HG02798 (cell line): Measurements from ENCODE around the gene DPP7.

ENCODE experiments used
- ATAC-seq: cut with Tn5 transposase; IDR thresholded peaks from one replicate; pipeline ENCODE4 v1.9.1; 2021; ENCODE audit warnings: mild to moderate bottlenecking; ENCODE audit not compliant: unreplicated experiment, poor library complexity

DPP7 gene

DNA sequence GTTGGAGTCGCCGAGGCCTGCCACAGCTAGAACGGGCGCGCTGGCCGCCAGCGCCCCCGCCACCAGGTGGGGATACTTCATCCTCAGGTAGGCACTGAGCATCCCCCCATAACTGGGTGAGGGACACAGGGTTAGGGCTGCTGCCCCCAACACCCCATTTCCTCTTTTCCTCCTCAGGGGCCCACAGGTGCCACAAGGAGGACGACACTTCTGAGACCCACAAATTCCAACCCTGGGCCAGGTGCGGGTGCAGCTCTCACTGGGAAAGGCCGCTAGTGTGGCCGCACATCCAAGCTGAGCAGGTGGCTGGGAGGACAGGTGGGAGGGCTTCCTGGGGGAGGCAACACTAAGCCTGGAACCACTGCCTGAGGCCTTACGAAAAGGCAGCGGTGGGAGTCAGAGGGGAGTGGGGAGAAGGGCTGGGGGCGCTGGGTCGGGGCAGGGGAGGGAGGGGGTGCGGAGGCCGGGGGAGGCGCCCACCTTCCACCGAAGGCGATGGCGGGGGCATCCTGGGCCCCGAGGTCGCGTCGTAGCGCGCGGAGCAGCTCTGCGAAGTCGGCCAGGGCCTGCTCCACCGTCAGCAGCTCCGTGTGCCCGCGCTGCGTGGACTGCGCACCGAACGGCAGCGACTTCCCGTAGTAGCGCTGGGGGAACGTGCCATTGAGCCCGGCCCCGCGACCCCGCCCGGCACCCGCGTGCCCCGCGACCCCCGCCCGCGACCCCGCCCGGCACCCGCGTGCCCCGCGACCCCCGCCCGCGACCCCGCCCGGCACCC is 961 bp downstream of the DPP7 start:
- ATAC-seq: no peak

DNA sequence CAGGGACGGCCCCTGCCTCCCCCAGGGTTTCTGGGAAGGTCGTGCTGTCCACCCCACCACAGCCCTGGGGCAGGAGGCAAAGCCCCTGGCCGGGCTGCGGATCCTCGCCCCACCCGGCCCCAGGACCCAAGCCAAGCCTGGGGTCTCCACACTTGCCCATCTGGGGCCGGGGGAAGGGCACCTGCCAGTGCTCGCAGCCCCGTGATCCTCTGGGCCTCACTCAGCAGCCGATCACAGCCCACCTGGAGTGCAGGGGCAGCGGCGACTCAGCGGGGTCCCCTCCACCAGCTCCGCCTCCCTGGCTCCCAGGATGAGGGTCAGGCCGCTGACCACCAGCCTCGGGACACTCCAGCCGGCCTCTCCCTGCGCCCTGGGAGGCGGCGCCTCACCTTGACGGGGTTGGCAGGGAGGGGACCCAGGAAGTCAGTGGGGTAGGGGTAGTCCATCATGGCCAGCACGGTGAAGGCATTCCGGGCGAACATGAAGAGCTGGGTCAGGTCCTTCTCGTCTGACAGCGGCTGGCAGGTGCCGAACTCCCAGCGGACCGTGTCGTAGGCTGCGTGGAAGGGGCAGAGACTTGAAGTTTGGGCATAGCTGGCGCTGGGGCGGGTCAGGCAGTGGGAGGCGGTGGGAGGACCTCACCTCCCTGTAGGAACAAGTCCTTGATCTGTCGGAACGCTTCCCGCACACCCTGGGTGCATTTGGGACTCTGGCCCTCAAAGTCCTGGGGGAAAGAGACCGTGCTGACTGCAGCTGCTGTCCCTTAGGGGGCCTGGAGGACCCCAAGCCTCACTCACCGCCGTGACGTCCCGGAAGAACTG is 1.8 kb downstream of the DPP7 start:
- ATAC-seq: no peak

DNA sequence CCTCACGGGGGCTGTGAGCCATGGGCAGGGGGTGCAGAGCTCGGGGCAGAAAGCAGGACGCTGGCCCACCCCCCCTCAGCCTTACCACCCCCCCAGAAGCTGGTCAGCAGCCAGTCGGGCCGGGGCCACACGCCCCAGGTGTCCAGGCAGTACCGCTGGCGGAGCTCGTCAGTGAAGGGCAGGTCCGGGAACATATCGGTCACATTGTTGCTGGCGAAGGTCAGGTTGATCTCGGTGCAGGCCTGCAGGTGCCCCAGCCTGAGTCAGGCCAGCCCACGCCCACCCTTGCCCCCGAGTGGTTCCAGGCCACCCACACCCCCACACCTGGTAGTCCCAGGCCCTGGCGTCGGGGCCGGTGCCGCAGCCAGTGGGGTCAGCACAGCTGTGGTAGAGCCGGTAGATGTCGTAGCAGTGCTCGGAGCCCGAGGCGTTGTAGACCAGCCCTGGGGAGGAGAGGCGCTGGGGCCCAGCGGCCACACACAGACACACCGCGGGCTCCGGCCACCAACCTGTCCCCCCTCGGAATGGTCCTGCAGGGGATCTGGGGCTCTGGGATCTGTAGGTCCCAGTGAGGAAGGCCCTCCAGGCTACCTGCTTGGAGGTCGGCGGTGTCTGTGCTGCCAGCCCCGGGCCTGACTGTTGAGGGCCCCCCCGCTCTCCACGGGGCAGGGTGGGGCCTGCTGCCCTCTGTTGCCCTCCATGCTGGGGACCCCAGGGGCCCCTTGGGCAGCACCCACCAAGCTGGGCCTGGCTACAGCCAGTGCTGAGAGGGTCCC is 2.6 kb downstream of the DPP7 start:
- no peak for ATAC-seq

GRCh38 chr9:137110911-137111787 is 3.4 kb downstream of the DPP7 start:
- no peak for ATAC-seq

- ATAC-seq: no peak
Observed at GRCh38 chr9:137110147-137110910, 4.2 kb downstream of the DPP7 start.

DNA sequence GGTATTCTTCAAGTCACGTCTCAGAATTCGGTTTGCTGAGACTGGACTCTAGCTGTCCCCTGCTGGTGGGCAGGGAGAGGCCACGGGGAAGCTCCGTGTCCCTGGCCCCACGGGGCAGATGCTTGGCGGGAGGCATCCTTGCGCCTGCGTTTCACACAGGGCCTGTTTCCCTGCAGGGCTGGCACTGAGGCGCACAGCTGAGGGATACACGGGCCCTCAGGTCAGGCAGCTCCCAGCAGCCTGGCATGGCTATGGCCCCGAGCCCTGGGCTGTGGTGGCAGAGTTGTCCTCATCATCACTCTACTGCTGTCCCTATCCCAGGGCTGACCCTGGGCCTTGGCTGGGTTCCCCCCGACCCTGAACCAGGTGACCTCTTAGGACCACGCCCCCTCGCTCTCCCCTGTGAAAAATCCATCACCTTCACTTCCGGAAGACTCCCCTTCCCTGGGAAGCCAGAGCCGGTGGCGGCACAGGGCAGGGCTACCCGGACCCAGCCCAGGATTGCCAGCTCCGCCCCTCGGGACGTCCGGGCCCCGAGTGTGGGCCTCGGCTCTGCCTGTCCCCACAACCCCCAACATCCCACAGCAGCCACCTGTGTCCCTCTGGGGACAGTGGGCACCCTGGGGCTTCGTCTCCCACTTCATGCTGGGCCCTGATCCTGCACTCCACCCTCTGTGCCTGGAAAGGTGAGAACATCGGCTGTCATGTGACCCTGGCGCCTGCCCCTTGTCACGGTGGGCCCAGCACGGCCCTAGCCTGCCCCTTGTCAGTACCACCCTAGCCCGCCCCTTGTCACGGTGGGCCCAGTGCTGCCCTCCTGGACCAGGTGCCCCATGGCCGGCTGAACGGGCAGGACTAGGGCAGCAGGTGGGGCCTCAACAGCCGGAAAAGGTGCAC is 5.0 kb downstream of the DPP7 start:
- ATAC-seq: no peak

GRCh38 chr9:137108608-137109249 is 5.8 kb downstream of the DPP7 start:
- no peak for ATAC-seq

DNA sequence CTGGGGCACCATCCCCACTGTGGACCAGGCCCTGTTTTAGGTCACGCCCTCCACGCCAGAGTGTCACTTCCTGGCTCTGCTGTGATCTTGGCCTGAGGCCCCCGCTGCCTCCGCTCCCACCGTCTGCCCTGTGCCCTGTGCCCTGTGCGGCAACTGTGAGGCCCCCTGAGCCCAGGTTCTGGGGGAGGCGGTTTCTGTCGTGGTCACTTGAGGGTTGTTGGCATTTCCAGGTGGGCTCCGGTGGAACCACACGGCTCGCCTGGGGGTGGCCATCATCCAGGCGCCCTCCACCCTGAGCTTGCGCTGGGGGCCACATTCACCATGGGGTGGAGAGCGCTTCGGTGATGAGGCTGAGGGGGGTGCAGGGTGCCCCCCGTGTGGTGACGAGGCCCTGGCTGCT is 6.6 kb downstream of the DPP7 start:
- ATAC-seq: no peak

- ATAC-seq: no peak
Observed at GRCh38 chr9:137107312-137107921, 7.1 kb downstream of the DPP7 start.

DNA sequence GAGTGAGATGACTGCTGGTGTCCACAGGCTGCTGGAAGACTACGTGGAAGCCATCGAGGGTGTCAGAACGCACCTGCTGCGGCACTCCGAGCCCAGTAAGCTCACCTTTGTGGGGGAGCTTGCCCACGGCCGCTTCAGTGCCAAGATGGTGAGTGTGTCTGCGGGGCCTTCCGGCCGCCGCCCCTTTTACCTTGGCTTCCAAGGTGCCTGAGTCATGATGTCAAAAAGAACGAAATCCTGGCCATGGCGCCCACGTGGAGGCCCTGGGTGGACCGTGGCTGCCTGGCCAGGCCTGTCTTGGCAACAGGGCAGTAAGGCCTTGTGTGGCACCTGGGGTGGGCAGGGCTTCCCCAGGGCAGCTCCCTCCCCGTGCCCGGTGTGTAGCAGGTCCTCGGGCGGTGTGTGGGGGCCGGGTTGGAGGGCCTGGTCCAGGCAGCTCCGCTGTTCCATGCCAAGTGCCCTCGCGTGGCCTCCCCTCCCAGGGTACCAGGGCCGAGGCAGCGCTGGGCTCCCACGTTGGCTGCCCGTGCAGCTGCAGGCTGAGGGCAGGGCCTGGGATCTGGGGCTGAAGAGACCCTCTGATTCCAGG is 7.8 kb downstream of the DPP7 start:
- no peak for ATAC-seq

GRCh38 chr9:137105814-137106661 is 8.5 kb downstream of the DPP7 start:
- ATAC-seq: no peak

- ATAC-seq: no peak
Observed at GRCh38 chr9:137103206-137103999, 11.1 kb downstream of the DPP7 start.

DNA sequence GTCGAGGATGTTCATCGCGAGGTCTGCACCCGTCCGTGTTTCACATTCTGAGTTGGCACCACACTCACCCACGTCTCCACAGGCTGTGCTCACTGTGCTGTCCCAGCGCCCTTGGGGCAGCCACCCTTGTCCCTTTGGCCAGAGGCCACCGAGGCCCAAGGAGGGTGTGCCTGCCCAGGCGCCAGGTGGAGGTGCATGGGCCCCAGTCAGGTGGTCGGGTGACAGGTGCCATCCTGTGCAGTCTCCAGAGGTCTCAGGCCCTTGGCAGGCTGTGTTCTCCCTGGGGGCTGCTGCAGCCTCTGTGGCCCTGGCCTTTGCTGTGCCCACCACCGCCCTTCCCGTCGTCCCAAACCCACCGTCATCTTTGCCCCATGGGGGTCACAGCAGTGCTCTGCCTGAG is 15.3 kb downstream of the DPP7 start:
- ATAC-seq: no peak

GRCh38 chr9:137097761-137098462 is 16.6 kb downstream of the DPP7 start:
- ATAC-seq: no peak
